HUDEP-2 (cell line): ENCODE data around the gene PTGES2.
"Not testable (repeated sequence)": the region's sequence is repeated elsewhere in the genome, so short reads cannot be mapped to it uniquely, and the experiment has no call there.

Experiments
- DNase-seq, 76 experiments: peaks; one replicate each; lab custom pipeline; 2025; ENCODE audit not compliant: unreplicated experiment in 76 of 76; lab: John Stamatoyannopoulos, UW

PTGES2 gene

GRCh38 chr9:128139621-128140020, 12.1 kb upstream of the PTGES2 start:
- DNase-seq, result no peak

DNA sequence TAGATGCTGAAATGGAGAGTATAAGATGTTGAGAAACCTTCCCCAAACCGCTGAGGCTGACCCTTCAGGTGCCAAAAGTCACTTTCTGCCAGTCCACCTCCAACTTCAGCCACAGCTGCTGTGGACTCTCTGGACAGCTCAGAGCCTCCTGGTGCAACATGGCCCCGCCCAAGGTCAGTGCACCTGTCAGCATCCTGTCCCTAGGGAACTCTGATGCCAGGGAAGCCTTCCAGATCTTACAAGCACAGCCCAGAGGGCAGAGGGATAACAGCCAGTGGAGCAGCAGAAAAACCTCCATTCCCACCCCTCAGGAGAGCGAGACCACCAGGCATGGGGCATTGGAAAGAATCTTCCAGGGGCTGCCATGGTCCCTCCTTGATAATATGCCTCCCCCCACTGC, 10.5 kb upstream of the PTGES2 start:
- DNase-seq, result no peak

GRCh38 chr9:128136816-128137793, 9.6 kb upstream of the PTGES2 start:
- DNase-seq, result no peak

GRCh38 chr9:128135561-128135960, 8.0 kb upstream of the PTGES2 start:
- not testable (repeated sequence) for DNase-seq

- DNase-seq, result not testable (repeated sequence)
Observed at GRCh38 chr9:128132139-128132538, 4.6 kb upstream of the PTGES2 start.

DNA sequence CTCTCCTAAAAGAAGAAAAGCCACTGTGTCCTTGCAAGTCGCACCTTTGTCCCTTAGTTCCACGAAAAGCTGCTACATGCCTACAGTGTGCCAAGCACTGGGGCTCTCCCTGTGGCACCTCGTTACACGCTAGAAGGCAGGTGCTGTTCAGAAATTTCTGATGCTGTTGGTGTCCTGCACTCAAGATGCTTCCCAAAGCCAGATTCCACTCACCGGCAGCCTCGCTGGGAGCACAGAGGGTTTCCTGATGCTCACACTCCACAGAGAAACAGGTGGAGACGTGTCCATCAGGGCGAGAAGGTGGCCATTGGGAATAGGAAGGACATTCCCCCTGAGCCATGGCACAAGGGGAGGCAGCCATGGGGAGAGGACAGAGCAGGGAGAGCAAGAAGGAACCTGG, 3.8 kb upstream of the PTGES2 start:
- DNase-seq, result not testable (repeated sequence)

GRCh38 chr9:128130651-128131050, 3.1 kb upstream of the PTGES2 start:
- DNase-seq, result not testable (repeated sequence)

DNA sequence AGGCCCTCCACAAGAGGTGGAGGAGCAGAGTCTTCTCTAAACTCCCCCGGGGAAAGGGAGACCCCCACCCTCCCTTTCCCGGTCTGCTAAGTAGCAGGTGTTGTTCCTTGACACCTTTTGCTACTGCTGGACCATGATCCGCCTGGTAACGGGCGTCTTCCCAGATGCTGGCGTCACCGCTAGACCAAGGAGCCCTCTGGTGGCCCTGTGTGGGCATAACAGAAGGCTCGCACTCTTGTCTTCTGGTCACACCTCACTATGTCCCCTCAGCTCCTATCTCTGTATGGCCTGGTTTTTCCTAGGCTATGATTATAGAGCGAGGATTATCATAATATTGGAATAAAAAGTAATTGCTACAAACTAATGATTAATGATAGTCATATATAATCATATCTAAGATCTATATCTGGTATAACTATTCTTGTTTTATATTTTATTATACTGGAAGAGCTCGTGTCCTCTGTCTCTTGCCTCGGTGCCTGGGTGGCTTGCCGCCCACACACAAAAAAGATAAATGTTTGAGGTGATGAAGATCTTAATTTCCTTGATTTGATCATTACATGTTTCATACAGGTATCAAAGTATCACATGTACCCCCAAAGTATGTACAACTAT, 2.6 kb upstream of the PTGES2 start:
- DNase-seq, result peak in 19 of 76 experiments; percentile 29 to 68 (median 49)

DNA sequence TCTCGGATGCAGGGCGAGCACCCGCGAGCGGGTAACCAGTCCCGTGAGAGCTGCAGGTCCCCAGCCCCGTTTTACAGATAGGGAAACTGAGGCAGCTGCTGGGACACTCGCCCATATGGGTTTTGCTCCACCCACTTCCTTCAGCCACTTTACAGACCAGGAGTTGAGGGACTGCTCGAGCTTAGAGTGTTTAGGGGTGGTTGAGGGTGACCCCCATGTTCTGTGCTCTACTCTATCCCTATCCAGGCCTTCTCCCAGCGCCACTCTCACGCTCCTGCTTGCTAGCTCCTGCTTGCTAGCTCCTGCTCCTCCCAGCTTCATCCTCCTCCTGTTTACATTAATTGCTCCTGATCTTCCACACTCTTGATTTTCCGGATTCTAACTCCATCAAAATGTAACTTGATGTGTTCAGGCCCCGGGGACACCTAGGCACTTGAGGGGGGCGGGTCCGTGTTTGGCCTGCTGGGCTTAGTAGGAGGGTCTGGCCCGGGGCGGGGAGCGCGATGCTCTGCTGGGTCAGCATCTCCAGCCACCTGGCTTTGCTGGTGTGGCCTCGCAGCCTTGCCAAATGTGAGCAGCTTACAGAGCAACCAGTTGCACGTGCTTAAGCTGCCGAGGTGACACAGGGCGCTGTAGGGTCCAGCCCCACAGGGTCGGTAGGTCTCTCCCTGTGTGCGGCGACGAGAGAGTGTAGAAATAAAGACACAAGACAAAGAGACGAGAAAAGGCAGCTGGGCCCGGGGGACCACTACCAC, 1.5 kb upstream of the PTGES2 start:
- no peak for DNase-seq

DNA sequence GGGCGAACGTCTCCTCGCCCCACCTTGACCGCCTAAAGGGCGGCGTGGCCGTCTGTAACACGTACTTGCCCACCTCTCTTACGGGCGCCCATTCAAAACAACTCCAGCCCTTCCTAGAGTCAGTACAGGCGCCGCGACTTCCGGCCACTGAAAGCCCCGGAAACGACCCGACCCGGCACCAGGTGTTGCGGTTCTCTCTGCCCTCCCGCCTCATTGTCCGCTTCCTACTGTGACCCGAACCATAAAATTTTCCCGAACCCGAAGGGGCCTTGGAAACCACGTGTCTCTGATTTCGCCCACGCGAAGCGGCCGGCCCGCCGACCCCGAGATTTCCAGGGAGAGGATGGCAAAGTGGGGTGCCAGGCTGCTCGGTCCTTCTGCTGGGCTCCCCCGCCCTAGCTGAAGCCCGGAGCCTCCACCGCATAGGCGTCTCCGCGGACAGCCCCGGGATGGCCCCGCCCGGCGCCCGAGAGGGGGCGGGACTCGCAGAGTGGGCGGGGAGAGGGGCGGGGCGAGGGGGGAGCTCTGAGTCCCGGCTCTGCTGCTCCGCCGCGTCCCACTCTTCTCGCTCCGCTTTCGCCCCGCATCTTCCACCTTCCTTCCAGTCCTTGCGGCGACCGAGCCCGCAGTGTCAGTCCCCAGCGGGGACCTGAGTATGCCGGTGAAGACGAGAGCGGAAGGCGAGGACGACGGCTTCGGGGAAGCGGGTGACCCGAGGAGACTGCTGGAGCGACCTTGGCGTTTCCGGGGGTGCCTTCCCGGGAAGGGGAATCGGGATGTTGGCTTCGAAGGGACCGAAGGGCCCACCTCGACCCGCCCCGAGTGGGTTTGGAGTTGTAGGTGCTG, 684 bp upstream of the PTGES2 start:
- peak in 75 of 76 experiments; percentile 31 to 98 (median 81) for DNase-seq

GRCh38 chr9:128125580-128126354, 1.8 kb downstream of the PTGES2 start:
- no peak for DNase-seq

DNA sequence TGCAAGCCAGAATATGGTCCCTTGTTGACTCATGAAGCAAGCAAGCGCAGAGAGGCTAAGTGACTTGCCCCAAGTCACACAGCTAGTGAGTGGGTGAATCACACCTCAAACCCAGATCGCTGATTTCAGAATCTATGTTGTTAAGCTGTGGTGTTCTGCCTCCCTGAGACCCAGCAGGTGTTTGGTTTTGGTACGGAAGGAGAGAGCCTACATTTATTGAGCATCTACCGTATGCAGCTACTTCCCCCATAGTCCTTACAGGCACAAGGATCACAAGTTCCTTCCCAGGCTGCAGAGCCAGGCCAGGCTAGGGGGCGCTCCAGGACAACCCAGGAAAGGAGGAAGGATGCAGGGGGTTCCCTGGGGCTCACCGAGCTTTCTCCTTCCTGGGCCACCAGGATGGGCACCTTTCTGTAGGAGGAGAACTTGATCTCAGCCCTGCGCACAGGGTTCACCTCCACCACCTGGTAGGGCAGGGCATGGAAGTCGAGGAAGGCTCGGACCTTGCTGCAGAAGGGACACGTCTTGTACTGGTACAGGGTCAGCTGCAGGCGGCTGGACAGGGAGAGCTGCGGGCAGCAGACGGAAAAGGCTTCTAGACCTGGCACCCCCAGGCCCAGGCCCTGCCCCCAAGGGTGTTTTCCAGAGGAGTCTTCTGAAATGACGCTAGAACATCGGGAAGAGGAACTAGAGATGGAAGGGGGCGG, 2.5 kb downstream of the PTGES2 start:
- DNase-seq, result peak in 55 of 76 experiments; percentile 2 to 66 (median 37)

GRCh38 chr9:128124451-128124850, 3.1 kb downstream of the PTGES2 start:
- no peak for DNase-seq

GRCh38 chr9:128123451-128124080, 4.0 kb downstream of the PTGES2 start:
- DNase-seq, result no peak

- no peak for DNase-seq
Observed at GRCh38 chr9:128122809-128123175, 4.7 kb downstream of the PTGES2 start.

- DNase-seq, result no peak
Observed at GRCh38 chr9:128121924-128122808, 5.4 kb downstream of the PTGES2 start.

GRCh38 chr9:128121466-128121810, 6.1 kb downstream of the PTGES2 start:
- DNase-seq, result no peak
